ENCODE data around the gene VAMP5. TPM values are rescaled to one million over a fixed set of nuclear protein-coding genes. Genes with fewer than 3 reads are reported as not detected.

VAMP5 gene
- total and polyA plus RNA-seq, 9 of the 15 experiments (the other 6 are each of a cell fraction or from before 2014, with no cell fraction given) = 0.54 to 1.9 (median 1.5) TPM; not detected in 2

- TF ChIP-seq CREB3L1 (IDR thresholded peaks at IDR 0.05; ENCODE audit: borderline replicate concordance, low read depth) = no peak
- TF ChIP-seq CREB5 (CRISPR knock-in tag; IDR thresholded peaks at IDR 0.05) = no peak
- TF ChIP-seq ZNF551 (CRISPR knock-in tag; IDR thresholded peaks at IDR 0.05) = no peak
- no peak for TF ChIP-seq SETDB1 (IDR thresholded peaks at IDR 0.05; ENCODE audit: low read length)
- no peak for TF ChIP-seq KLF10 (CRISPR knock-in tag; IDR thresholded peaks at IDR 0.05)
- no peak for TF ChIP-seq ZBED1 (IDR thresholded peaks at IDR 0.05)
- no peak for TF ChIP-seq ZNF655 (CRISPR knock-in tag; IDR thresholded peaks at IDR 0.05)
- no peak for TF ChIP-seq U2AF1 (optimal IDR thresholded peaks at IDR 0.05; ENCODE audit: low read depth, low read length)
- TF ChIP-seq SAP30 (IDR thresholded peaks at IDR 0.05; ENCODE audit: borderline replicate concordance, insufficient read depth, low read depth, low read length, poor library complexity, severe bottlenecking) = peak; percentile 75
- peak; percentile 67; the same call in 1 of the 2 replicates for TF ChIP-seq ZBTB26 (CRISPR knock-in tag; IDR thresholded peaks at IDR 0.05)
- no peak for TF ChIP-seq MXD1 (CRISPR knock-in tag; IDR thresholded peaks at IDR 0.05; ENCODE audit: borderline replicate concordance, poor library complexity, severe bottlenecking)
- peak; percentile 49; the same call in 1 of the 2 replicates for TF ChIP-seq CC2D1A (IDR thresholded peaks at IDR 0.05)
- TF ChIP-seq NCOA2 (IDR thresholded peaks at IDR 0.05; ENCODE audit: partially characterized antibody in 2 of 2) = no peak
- TF ChIP-seq GABPB1 (CRISPR knock-in tag; IDR thresholded peaks at IDR 0.05) = peak; percentile 52
- TF ChIP-seq HSF4 (CRISPR knock-in tag; IDR thresholded peaks at IDR 0.05; ENCODE audit: borderline replicate concordance) = no peak
- TF ChIP-seq PREB (CRISPR knock-in tag; IDR thresholded peaks at IDR 0.05) = no peak
- TF ChIP-seq MLX (CRISPR knock-in tag; conservative IDR thresholded peaks at IDR 0.05) = no peak
- TF ChIP-seq SPI1 (IDR thresholded peaks at IDR 0.05; ENCODE audit: borderline replicate concordance, low read depth, low read length) = peak; percentile 81
- peak; percentile 81 for TF ChIP-seq GABPA (tag; conservative IDR thresholded peaks at IDR 0.05; ENCODE audit: low read depth)
Measured at GRCh38 chr2:85595301-85596025, 11.2 kb downstream of the VAMP5 start, which contains the start of gene RNF181 (continued).

Data from K562 (cell line).